ENCODE results near the gene MISP.

Gene MISP

DNA sequence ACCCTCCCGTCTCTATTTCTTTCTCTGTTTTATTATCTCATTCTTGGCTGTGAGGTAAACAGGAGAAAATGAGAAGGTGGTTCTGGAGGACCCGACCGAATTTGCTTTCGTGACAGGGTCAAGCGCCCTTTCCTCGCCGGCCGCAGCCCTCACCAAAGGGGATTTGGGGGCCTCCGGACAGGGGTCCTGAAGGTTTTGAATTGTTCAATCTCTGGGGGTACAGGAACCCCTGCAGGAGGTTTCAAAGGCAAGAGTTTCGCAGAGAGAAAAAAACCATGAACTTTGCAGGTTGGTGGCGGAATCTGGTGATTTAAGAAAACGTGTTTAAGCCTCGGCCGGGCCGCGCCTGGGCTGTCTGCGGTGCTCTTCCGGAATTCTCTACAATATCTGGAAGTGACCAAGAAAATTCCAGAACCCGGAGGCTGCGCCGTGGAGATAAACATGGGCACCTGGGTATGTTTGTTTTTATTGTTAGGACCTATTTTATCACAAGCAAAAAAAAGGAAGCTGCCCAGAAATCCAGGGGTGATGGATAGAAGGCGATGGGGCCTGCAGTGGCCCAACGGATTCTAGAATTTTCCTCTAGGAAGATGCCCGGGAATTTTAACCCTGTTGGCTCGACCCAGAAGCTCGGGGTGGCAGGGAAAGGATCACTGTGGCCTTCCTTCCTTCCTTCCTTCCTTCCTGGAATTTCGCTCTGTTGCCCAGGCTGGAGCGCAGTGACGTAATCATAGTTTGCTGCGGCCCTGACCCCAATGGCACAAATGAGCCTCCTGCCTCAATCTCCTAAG lies 32.2 kb downstream of the MISP start:
- TF ChIP-seq, protein P1, sequence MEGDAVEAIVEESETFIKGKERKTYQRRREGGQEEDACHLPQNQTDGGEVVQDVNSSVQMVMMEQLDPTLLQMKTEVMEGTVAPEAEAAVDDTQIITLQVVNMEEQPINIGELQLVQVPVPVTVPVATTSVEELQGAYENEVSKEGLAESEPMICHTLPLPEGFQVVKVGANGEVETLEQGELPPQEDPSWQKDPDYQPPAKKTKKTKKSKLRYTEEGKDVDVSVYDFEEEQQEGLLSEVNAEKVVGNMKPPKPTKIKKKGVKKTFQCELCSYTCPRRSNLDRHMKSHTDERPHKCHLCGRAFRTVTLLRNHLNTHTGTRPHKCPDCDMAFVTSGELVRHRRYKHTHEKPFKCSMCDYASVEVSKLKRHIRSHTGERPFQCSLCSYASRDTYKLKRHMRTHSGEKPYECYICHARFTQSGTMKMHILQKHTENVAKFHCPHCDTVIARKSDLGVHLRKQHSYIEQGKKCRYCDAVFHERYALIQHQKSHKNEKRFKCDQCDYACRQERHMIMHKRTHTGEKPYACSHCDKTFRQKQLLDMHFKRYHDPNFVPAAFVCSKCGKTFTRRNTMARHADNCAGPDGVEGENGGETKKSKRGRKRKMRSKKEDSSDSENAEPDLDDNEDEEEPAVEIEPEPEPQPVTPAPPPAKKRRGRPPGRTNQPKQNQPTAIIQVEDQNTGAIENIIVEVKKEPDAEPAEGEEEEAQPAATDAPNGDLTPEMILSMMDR (IDR thresholded peaks at IDR 0.05; ENCODE audit: low read depth, low read length, missing control alignments), result no peak
- in situ Hi-C loops (cut with HindIII; ENCODE audit: low sequenced_read_pairs), result no loop called here
- H3K4me3 ChIP-seq (ENCODE audit: low read depth, low read length), result peak overlapping the region; percentile 22
- DNase-seq (ENCODE audit: low read depth), result no peak

DNA sequence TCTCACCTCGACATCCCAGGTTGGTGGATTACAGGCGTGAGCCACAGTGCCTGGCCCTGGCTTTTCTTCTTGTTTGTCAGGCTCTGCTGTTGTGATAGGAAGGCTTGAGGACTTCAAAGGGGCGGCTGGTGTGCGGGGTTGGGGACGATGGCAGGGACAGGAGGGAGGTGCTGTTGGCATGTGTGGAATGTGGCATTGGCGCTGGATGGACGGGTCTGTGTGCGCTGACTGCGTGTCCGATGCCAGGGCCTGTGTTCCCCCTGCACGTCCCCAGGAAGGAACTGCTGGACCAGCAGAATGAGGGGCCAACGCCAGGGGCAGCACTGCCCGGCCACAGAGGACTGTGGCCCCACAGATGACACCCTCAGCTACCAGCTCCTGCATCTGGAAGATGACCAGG lies 33.6 kb downstream of the MISP start:
- no peak for DNase-seq (ENCODE audit: low read depth)
- TF ChIP-seq, protein P1 (IDR thresholded peaks at IDR 0.05; ENCODE audit: low read depth, low read length, missing control alignments), result no peak
- no peak overlapping the region for H3K4me3 ChIP-seq (ENCODE audit: low read depth, low read length)
- in situ Hi-C loops (cut with HindIII; ENCODE audit: low sequenced_read_pairs), result no loop called here

DNA sequence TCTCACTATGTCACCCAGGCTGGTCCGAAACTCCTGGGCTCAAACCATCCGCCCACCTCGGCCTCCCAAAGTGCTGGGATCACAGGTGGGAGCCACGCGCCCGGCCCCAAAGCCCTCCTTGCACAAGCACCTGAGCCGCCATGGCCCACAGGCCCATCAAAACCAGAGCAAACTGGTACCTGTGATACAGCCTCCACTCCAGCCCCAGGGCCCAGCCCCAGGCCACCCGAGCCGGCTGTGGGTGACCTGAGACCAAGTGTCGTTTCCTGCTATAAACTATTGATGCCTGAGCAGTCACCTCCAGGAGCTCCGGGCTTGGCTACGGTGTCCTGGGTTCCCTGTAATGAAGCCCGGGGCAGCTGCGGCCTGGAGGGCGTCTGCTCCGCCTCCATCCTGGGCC lies 36.6 kb downstream of the MISP start:
- in situ Hi-C loops (cut with HindIII; ENCODE audit: low sequenced_read_pairs), result no loop called here
- no peak overlapping the region for H3K4me3 ChIP-seq (ENCODE audit: low read depth, low read length)
- TF ChIP-seq, protein P1 (IDR thresholded peaks at IDR 0.05; ENCODE audit: low read depth, low read length, missing control alignments), result no peak
- DNase-seq (ENCODE audit: low read depth), result no peak

DNA sequence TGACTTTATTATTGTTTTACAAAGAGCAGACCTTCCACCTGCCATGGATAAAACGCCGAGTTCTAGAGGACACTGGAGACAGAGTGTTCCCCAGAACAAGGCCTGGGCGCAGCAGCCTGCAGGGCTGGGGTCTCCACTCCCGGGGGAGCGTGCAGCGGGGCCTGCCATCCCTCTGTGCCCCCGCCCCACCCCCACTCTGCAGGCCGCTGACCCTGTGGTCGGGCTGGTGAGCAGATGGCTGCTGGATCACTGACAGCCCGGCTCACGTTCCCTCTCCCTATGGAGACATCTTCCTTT lies 37.7 kb downstream of the MISP start:
- in situ Hi-C loops (cut with HindIII; ENCODE audit: low sequenced_read_pairs), result no loop called here
- H3K4me3 ChIP-seq (ENCODE audit: low read depth, low read length), result no peak overlapping the region

GRCh38 chr19:788983-789700 lies 38.2 kb downstream of the MISP start:
- no peak for DNase-seq (ENCODE audit: low read depth)
- TF ChIP-seq, protein P1 (IDR thresholded peaks at IDR 0.05; ENCODE audit: low read depth, low read length, missing control alignments), result no peak
- H3K4me3 ChIP-seq (ENCODE audit: low read depth, low read length), result no peak overlapping the region
- in situ Hi-C loops (cut with HindIII; ENCODE audit: low sequenced_read_pairs), result no loop called here

More for the DNA sequence above, 37.7 kb downstream of the MISP start:
- TF ChIP-seq, protein P1 (IDR thresholded peaks at IDR 0.05; ENCODE audit: low read depth, low read length, missing control alignments), result no peak
- no peak for DNase-seq (ENCODE audit: low read depth)

GRCh38 chr19:789701-790060 lies 38.8 kb downstream of the MISP start:
- no peak for DNase-seq (ENCODE audit: low read depth)
- TF ChIP-seq, protein P1 (IDR thresholded peaks at IDR 0.05; ENCODE audit: low read depth, low read length, missing control alignments), result no peak
- H3K4me3 ChIP-seq (ENCODE audit: low read depth, low read length), result no peak overlapping the region
- in situ Hi-C loops (cut with HindIII; ENCODE audit: low sequenced_read_pairs), result no loop called here
